GM10248 (cell line): ENCODE results near the gene ANKMY1.

Source experiments
- CTCF ChIA-PET: fragments of 300-600 bp; sonication (Branson Sonifier 250); formaldehyde crosslinking; extraction: SDS; loops from one replicate; lab custom pipeline; 2021; ENCODE audit warnings: antibody characterized with exemption; lab: Yijun Ruan, JAX
- POLR2A ChIA-PET: fragments of 350-650 bp; sonication (Branson Sonifier 250); formaldehyde crosslinking; extraction: SDS; loops from one replicate; lab custom pipeline; 2020; ENCODE audit warnings: antibody characterized with exemption; lab: Yijun Ruan, JAX
- DNase-seq: peaks from one replicate; pipeline ENCODE4 v3.0.0; 2012; ENCODE audit errors: extremely low spot score
- TF ChIP-seq, protein P1 (sequence below): IDR thresholded peaks from 2 replicates; pipeline ENCODE4 v1.5.1; 2012; ENCODE audit warnings: mild to moderate bottlenecking, low read depth; ENCODE audit errors: extremely low read depth, missing control alignments, control extremely low read depth

Gene ANKMY1

DNA sequence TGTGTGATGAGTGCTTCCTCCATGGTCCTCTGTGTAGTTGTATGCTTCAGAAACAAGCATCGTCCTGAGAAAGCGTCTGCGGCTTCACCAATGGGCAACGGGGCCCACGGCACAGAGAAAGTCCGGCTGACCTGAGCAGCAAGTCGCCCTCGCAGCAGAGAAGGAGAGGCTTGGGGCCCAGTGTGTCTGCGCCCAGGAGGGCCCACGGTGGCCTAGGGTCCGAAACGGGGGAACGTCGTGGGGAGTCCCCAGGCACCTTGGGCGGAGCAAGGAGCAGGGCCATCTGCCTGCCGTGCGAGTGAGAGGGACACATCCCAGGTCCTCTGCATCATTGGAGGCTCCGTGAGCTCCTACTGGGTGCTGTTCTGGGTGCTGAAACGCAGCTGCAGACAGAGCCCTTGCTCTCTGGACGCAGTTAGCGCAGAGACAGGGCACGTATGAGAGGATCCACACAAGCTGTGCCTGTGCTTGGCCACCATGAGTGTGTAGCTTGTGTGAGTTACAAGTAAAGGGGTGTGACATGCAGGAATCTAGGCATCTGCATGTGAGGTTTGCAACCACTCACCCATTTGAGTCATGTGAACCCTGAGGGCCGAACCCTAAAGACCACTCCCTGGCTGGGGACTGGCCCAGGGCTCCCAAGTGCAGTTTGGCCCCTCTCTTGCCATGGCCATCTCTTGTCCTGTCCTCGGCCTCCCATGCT lies 111.7 kb downstream of the ANKMY1 start:
- CTCF ChIA-PET = no interaction called here
- TF ChIP-seq, protein P1, sequence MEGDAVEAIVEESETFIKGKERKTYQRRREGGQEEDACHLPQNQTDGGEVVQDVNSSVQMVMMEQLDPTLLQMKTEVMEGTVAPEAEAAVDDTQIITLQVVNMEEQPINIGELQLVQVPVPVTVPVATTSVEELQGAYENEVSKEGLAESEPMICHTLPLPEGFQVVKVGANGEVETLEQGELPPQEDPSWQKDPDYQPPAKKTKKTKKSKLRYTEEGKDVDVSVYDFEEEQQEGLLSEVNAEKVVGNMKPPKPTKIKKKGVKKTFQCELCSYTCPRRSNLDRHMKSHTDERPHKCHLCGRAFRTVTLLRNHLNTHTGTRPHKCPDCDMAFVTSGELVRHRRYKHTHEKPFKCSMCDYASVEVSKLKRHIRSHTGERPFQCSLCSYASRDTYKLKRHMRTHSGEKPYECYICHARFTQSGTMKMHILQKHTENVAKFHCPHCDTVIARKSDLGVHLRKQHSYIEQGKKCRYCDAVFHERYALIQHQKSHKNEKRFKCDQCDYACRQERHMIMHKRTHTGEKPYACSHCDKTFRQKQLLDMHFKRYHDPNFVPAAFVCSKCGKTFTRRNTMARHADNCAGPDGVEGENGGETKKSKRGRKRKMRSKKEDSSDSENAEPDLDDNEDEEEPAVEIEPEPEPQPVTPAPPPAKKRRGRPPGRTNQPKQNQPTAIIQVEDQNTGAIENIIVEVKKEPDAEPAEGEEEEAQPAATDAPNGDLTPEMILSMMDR = no peak

DNA sequence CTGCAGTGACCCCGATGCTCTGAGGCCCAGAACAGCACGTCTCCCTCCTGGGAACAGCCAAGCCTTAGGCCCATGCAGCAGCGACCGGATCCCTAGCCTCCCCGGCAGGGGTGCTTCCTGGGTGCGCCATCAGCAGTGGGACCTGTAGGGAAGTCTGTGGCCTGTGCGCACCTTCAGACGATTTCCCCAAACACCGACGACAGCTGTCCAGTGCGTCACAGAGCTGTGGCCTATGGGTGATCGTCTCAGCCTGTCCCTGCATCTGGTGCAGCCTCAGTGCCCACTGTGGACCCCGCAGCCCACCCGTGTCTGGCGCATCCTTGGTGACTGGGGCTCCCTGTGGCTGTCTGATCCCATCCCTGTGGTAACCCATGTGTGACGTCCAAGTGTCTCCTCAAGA lies 113.3 kb downstream of the ANKMY1 start:
- TF ChIP-seq, protein P1 = no peak

More for the DNA sequence above, 111.7 kb downstream of the ANKMY1 start:
- no peak for DNase-seq
- POLR2A ChIA-PET = no interaction called here

DNA sequence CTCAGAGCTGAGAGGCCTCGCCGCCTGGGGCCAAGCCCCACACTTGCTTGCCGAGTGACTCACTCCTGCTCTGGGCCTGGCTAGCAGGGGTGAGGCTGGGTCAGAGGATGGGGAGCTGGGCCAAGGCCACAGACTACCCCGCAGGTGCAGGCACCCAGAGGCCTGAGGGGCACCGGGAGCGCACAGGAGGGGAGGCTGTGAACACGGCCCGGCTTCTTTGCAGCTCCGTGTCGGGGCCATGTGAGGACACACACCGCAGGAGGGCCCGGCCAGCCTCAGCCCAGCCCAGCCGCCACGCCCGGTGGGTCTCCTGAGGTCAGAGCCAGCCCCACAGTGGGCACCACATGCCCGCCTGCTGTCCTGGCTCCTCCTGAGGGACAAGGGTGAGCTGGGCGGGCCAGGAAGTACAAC lies 113.9 kb downstream of the ANKMY1 start:
- ChIA-PET POLR2A (no interaction called here), CTCF (no interaction called here)
- TF ChIP-seq, protein P1 = no peak
- DNase-seq = no peak

More for the DNA sequence above, 113.3 kb downstream of the ANKMY1 start:
- DNase-seq = no peak
- ChIA-PET POLR2A (no interaction called here), CTCF (no interaction called here)

DNA sequence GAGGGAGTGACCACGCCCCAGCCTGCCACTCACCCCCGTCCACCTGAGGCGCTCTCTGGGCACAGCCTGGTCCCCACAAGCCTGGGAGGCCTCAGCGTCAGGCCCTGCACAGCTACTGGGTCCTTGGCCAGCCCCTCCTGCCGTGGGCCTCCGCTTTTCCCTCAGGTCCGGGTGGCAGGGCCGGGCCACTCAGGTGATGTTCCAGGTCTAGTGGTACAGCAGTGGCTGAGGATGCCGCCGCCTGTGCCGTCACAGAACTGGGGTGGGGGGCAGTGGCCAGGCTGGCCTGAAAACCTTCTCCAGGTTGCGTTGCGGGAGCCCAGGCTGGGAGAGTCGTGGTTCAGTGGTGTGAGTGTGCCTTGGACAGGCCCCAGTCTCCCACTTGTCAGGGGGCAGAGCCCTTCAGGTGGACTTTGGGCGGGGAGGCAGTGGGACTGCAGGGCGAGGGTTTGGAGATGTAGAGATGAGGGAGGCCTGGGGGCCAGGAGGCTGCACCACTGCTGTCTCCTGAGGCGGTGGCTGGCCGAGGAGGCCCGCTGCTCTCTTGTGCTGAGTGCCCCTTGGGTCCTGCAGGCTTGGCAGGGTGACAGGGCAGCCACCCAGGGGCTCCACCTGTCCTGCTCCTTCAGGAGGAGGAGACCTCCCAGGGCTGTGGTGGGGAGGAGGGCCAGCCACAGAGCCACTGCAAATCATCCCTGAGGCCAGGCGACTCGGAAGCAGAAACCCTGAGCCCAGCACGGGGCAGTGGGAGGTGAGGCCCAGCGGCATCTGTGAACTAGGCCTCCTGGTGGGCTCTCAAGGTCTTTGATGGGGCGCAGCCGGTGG lies 114.7 kb downstream of the ANKMY1 start:
- POLR2A ChIA-PET = no interaction called here
- DNase-seq = no peak
- TF ChIP-seq, protein P1 = no peak
- CTCF ChIA-PET = interaction anchor here (1.4 kb wide), 1 partner anchor 11 kb away, joined by 4 read pairs; no protein-coding TSS in a partner anchor

DNA sequence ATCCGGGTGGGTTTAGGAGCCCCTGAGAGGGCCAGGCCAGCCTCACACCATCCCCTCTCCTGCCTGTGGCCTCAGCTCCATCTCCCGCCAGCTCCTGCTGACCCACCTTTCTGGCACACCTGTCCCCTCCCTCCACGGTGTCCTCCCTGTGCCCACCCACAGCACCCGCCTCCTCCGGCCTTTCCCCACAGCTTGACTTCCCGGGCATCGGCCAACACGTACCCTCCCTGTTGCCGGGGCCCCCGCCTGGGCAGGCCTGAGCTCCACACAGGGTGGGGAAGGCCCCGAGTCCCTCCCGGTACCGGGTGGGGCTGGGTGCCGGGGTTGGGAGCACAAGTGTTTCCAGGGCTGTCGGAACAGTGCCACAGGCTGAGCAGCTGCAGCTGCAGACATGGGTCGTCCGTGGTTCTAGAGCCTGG lies 115.8 kb downstream of the ANKMY1 start:
- ChIA-PET CTCF (interaction anchor here (1.4 kb wide), 1 partner anchor 10 kb away, joined by 4 read pairs; no protein-coding TSS in a partner anchor), POLR2A (no interaction called here)
- TF ChIP-seq, protein P1 = no peak
- no peak for DNase-seq

DNA sequence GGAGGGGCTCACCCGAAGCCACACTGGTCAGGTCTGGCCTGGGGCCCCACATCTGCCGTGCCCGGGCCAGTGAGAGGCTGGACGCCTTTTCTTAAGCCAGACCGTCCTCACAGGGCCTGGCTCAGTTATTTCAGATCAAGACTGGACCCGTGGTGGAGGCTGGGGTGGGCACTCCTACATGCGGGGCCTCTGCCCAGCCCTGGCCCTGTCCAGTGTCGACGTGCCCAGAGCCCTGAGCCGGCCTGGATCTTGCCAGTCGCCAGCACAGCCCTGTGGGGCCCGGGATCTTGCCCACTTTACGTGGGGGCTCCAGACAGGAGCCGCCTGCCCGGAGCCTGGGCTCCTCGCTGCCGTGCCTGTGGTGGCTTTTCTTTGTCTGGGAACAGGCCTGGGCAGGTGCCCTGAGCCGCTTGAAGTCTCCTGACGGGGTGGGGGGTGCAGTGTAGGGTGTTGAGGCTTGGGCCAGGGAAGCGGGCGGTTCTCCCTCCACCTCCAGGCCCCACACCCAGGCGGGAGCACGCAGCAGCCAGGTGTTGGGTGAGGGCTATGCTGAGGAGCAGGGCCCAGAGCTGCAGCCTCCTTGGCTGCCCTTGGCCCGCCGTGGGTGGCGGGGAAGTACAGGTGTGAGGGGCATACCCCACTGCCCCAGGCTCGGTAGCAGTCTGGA lies 116.3 kb downstream of the ANKMY1 start:
- ChIA-PET CTCF (interaction anchor here (1.4 kb wide), 1 partner anchor 10 kb away, joined by 4 read pairs; no protein-coding TSS in a partner anchor), POLR2A (no interaction called here)
- TF ChIP-seq, protein P1 = no peak
- no peak for DNase-seq
